Suppressor macrophage treated with lipopolysaccharide for 1 hour (primary cell): ENCODE data around the gene SLX4.

Experiments
- DNase-seq, 3 donors: peaks; one replicate each; pipeline ENCODE4 v3.0.0-alpha.2; 2020 to 2022

SLX4 gene

DNA sequence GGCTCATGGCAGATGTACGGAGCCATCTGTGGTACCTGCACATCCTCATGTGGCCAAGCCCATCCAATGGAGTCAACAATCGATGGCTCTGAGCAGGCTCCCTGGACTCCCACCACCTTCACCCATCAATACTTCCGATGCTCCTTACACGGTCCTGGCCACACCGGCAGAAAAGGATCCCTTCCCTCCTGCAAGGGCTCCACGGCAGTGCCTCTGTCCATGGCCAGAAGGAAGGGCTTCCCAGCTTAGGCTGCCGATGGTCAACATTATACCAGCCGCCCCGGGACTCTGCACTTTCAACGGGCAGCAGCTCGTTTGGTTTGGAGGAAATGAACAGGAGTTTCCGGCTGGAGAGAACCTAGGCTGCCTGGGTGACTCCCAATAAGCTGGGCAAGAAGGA lies 13.2 kb downstream of the SLX4 start:
- no peak for DNase-seq

DNA sequence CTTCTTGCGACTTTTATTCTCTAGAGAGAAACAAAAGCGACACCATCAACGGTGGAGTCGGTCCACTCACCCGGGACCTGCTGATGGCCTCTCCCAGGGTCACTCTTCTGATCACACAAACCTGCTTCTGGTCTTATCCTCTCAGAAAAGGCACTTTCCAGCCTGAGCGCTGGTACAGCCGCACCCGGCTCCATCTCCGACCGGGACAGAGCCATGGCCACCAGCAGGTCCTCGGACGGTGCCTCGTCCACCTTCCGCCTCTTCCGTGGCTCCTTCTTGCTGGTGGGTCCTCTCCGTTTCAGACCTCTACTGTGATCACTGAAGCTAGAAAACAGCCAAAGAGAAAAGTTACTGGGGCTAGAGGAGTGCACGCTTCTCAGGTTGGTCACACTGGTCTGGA lies 13.7 kb downstream of the SLX4 start:
- no peak for DNase-seq

DNA sequence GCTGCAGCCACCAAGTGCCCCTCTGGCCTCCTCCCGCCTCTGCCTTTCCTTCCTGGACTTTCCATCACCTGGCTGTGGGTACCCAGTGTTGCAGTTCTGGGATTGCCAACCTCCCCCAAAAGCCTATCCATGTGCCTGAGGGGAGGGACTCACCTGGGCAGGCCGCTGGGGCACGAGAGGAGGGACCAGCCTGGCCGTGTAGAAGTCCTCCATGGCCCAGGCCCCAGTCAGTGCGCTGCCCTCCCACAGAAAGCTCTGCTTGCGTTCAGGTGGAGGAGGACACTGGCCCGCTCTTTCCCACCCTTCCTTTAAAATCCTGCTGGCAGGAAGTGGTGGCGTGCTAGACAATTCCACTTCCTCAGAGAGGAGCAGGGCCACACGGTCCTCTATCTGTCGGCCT lies 14.2 kb downstream of the SLX4 start:
- no peak for DNase-seq

DNA sequence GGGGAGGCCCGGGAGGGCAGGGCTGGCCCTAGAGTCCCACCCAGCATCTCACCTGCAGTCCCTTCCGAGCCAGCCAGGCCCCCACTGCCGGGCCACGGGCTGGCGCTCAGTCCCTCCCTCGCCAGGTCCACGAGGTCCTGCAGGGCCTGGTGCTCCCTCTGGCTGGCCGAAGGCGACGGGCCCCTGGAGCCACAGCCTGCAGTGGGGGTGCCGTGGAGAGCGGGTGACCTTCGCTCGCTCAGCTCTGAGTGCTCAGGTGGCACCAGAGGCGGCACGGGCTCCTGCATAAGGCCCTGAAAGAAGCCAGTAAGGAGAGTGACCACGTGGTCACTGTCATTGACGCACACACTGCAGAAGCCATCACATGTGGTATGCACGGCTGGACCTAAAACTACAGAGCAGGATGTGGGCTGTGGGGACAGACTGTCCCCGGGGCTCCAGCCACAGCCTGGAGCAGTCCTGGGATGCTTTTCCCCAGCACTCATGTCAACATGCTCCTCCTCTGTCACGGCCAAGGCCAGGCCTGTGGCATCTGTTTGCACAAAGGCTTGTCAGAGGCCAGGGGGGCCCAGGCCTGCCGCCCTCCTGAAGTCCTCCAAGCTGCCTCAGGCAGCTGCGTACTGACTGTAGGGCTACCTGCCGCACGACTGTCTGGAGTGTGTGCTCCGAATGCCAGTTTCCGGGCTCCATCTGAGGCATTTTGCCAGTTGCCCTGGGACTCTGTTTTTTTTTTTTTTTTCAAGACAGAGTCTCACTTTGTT lies 15.1 kb downstream of the SLX4 start:
- no peak for DNase-seq

DNA sequence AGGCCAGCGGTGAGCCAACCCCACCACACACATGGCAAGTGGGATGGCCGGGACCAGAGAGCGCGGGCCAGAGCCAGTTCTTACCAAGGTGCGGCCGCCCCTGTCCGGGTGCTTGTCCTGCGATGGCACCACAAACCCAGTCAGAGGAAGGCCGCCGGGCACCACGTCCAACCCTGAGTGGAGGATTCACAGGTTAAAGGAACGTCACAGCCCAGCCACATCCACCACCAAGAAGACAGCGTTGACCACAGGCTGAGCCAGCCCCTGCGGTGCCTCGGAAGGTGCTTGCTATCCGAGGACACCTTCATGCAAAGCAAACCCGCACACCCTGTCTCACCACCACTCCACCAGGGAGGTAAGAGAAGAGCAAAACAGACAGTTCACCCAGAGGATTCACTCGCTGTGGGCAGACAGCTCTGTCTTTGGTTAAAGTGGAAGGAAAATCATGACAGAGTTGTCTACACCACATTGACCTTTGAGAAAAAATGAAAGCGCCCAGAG lies 15.8 kb downstream of the SLX4 start:
- no peak for DNase-seq

DNA sequence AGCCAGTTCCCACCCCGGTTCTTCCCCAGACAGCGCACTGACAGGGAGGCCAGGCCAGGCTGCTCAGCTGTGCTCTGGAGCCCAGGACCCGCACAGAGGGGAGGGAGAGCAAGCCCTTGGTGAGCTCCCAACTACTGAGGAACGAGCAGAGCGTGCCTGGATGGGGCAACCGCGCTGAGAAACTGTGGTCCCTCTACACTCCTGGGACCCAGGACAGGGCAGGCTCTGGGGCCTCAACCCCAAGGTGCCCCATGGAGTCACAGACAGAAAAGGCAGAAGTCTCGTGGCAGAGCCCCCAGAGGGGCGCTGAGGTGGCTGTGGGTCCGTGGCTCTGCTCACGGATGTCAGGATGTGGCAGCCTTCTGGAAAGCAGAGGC lies 16.3 kb downstream of the SLX4 start:
- no peak for DNase-seq

DNA sequence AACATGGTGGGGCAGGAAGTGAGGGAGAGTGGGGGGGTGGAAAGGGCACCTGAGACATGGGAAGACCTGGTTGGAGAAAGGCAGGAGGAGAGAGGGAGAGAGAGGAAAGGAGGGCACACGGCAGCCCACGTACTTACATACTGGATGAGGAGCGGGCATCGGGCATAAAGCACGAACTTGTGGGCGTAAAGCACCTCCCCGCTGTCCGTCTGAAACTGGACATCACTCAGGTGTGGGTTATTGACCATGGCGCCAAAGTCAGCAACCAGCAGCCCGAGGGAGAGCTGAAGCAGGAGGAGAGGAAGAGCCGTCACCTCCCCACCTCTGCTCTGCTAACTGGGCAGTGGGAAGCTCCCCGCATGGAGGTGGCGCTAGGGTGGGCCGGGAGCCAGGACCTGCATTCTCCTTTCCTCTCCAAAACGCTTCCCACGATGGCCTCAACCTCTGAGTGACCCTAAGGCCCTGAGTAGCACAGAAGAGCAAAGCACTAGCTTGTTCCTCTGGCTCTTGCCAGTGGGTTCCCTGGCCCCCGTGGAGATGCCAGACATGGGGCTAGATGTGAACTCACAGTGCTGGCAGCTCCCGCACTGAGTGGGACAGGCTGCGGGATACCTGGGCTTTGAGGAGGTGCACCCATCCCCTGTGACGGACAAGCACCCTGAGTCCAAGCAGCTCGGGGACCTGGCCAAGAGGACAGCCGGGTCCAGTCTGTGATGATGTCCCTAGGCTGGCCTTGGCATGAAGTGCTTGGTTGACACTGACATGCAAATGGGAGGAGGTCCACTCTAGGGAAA lies 16.9 kb downstream of the SLX4 start:
- no peak for DNase-seq

DNA sequence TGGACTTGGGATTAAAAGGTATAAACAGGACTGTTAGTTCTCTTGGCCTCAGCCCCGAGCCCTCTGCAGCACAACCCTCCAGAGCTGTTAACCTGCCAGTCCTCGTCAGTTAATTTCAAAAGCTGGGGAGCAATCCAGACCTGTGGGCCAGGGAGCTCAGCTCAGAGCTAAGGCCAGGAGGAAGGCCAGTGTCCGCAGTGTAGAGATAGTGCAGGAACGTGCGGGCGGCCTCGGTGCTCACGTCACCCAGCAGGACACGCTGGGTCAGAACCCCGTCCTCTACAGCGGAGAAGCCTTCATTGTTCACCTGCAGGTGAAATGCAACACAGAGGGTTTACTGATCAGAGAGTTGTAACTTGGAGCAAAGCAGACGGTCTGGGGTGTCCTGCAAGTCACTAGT lies 18.8 kb downstream of the SLX4 start:
- no peak for DNase-seq

DNA sequence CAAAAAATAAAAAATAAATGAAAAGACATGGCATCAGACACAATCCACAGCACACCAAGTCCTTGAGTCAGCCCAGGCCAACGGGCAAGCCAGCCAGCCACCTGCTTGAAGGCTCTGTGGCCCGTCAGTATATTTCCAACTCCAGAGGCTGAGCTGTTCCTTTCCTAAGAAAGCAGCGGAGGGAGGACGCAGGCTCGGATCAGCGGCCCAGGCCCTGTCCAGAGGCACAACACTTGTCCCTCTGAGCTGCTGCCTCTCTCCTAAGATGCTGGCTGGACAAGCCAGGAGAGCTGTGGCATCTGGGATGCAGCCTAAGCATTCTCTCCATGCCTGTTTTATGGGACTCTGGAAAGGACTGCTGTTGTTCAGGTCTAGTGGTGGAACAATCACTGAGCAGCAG lies 19.4 kb downstream of the SLX4 start:
- DNase-seq, result no peak

DNA sequence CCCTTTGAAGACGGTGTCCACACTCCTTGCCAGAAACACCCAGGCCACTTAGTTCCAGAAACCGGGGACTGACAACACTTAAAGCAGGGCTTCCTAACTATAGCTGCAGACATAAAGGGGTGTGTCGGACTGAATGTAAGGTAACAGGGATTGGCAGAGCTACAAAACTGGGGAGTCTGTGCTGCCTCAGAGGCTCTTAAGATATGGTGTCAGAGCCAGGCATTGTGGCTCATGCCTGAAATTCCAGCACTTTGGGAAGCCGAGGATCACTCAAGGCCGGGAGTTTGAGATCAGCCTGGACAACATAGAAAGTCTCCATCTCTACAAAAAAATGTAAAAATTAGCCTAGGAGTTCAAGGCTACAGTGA lies 20.0 kb downstream of the SLX4 start:
- DNase-seq, result no peak

DNA sequence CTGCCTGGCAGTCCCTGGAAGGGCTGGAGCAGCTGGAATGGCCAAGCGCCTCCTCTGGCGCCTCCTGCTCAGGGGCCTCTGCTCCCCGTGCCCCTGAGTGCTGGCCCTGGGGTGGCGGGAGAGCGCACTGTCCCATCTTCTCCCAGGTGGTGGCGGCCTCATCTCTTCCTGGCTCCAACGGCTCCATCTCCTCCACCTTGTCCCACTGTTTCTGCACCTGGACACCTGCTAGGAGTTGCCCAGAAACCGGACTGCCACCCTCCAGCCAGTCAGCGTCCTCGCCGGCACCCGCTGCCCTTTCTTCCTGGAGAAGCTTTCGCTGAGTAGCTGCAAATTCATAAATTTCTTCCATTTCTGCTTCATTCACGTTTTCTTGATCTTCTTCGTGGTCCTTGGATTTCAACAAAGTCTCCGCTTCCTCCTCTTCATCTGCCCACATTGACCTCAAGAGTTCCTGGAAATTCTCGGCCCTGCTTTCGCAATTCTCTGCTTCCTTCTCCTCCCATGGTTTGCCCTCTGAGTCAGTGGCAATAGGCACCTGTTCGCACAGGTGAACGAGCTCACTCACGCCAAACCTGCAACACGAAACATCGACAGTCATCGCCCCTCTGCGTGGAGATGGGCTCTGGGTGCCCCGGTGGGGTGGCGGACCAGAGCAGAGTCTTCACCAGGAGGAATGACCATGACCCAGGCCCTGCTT lies 20.5 kb downstream of the SLX4 start:
- peak; percentile 77 to 83 (median 82) for DNase-seq

DNA sequence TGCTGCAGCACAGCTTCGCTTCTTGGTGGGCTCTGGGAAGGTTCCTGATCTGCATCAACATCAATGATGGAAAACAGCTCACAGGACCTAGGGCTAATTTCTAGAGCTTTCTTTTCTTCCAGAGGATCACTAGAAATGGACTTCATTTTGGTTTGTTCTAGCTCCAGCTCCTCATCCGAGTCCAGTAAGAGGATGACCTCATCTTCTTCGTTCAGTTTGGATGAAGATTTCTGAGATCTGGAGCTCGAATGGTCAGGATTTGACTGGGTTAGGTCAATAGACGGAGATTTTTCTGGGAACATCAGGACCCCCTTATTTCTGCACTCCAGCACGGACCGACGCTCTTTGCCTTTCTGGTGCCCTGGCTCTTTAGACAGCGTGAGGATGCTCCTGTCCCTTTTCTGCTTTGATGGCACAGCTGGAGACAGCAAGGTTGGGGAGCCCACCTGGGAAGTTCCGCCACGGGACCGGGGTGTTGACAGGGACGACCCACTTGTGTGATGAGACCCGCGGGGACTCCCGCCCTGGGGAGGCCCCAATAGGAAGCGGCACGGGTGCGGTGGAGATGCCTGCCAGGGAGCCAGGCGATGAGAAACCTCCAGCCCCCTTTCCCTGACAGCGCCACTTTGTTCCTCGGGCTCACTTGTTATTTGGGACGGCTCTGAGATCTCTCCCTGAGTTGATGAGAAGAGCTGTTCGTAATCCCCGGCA lies 21.3 kb downstream of the SLX4 start:
- no peak for DNase-seq

DNA sequence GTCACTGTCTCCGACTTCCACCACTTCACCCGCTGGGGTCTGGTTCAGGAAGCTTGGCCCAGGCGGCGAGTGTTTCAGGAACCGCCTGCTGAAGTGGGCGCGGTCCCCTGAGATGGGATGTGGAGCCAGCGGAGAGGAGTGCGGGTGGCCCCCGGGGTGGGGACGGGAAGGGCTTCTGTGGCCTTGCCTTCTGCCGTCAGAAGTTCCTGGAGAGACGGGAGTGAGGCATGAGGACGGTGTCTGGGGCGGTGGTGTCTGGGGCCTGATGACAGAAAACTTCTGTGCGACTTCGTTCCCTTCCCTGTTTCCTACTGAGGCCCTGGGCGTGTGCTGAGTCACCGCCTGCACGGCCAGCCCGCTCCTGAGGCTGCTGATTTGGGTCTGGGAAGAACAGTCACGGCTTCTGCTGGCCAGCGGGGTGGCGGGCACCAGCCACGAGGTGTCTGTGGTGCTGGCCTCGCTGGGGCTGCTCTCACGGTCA lies 21.9 kb downstream of the SLX4 start:
- DNase-seq, result peak; percentile 89 to 92 (median 91)

DNA sequence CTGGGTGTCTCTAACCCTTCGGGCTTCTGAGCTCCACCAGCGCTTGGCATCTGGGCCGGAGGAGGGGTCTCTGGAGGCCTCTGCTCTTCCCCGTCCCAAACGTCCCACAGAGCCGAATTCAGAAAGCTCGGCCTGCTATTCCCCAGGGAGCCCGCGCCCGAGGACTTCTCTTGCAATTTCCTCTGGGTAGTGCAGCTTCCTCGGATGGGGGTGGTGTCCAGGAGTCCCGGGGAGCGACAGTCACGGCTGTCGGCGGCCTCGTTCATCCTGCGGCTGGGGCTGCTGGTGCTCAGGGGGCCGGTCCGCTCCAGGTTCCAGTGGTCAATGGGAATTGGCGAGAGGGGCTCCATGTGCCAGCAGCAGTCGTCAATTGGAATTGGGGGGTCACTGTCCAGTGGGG lies 22.4 kb downstream of the SLX4 start:
- DNase-seq, result peak in 1 of 3 donors; percentile 27

DNA sequence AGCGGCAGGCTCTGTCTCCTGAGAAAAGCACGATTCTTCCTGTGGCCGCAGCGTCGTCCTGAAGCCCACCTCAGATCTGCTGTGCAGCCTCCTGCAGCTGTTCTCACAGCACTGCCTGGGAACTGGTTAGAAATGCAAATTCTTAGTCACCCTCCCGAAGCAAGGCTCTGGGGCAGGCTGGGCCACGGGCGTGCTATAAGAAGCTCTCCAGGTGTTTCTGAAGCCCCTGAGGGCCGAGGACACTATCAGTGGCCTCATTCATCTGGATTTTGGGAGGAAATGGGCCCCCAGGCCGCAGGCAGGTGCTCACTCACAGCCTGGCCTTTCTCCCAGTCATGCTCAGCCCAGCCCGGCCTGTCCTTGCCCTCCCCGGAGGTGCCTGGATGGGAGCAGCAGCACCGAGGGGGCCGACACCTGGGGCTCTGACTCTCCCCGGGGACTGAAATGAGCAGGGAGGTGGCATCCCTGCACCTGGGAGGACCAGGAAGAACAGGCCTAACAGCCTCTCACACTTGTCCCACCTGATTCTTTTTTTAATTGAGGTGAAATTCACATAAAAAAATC lies 23.8 kb downstream of the SLX4 start:
- no peak for DNase-seq

DNA sequence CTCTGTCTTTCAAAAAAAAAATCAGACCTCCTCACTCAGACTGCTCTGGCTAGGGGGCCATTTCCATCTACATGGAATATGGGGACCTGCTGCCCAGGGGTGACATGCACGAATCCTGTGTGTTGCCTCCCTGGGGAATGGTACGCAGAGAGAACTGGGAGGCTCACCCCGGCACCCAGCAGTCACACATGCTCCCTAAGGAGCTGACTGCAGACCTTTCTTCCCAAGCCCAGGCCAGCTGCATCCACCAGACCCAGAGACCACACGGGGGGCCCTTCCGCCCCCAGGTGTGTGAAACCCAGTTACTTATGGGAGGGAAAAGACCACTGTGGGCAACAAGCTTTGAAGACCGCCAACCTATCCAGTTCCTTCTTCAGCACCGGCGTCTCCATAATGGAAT lies 27.0 kb downstream of the SLX4 start:
- no peak for DNase-seq

DNA sequence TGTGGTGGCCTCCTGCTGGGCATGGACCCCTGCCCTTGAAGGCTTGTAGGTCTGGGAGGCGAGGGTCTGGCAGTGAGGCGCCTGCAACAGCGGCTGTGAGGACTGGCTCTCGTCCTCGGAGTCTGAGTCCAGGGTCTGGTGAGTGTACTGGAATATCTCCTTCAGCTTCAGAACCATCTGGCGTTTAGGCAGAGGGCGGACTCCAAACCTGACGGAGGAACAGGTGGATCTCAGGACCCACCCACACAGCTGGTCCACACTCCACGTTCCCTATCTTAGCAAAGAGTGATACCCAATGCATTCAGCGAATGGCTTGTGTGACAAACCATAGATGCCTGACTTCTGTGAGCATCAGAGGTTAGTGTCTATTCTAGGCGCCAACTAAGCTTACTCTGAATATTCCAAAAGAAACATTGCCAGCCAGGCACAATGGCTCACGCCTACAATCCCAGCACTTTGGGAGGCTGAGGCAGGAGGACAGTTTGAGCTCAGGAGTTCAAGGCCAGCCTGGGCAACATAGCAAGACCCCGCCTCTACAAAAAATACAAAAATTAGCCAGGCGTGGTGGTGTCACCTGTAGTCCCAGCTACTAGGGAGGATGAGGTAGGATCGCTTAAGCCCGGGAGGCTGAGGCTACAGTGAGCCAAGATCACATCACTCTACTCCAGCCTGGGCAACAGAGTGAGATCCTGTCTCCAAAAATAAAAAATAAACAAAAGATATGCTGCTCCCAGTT lies 27.9 kb downstream of the SLX4 start:
- no peak for DNase-seq

DNA sequence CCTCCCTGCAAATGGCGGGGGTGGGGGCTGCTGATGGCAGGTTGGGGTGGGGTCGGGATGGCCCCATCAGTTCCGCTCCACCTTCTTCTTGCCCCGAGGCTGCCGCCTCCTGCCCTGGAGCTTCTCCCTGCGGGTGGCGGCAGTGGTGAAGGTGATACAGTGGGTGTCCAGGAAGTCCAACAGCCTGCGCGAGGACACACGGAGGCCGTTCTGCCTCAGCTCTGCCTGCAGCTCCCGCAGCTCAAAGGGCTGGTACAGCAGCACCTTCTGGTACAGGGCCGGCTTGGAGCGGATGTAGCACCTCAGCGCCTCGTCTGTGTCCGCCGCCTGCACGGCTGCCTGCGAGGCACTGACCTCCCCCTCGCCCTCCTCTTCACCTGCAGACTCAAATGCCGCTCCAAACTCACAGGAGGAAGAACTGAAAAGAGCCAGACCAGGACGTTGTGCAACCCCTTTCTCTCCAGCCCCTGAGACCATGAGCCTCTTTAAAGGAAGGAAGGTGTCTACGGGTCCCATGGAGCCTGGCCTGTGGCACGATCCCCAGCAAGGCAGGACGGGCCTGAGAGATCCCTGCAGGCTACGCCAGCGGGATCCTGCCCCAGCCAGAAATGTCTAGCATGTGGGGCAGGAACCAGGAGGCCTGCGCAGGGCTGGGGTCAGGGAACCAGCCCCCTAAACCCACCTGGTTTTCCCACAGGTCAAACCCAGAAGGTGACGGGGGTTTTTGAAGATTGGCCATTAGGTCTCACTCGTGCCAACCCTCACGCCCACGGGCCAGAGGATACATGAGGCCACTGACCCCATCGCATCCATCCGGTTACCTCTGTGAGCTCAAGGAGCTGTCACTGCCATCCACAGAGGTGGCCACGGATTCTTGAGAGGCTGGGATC lies 28.9 kb downstream of the SLX4 start:
- DNase-seq, result no peak

DNA sequence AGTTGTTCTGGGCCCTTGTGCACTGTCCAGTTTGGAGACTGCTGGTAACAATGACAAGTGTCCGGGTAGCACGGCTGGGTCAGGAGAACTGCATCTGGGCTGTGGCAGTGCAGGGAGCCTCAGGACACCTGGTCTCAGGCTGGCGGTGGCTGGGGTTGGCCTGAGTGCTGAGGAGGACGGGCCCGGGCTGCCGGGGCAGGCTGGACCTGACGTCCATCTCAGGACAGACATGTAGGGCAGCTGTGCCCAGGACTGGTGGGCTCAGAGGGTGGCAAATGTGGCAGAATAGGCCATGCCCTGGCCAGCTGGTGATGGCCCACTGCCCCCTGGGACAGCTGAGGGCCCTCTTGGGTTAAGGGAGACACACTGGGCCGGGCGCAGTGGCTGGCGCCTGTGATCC lies 30.0 kb downstream of the SLX4 start:
- no peak for DNase-seq

DNA sequence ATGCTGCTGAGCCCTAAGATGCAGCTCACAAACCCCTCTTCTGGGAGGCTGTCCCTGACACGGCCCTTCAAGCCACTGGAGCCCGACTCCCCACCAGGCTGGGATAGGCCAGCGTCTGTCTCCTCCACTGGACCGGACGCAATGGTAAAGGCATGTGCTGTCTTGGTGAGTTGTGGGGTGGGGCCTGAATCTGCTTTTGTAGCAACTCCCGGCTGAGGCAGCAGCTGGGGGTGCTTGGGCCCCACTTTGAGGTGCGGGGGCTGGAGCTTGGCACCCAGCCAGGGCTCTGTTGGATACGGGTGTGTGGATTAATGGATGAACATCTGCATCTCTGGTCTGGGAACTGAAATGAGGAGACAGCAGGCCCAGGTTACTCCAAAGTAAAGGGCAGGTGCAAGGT lies 30.7 kb downstream of the SLX4 start:
- DNase-seq, result no peak

DNA sequence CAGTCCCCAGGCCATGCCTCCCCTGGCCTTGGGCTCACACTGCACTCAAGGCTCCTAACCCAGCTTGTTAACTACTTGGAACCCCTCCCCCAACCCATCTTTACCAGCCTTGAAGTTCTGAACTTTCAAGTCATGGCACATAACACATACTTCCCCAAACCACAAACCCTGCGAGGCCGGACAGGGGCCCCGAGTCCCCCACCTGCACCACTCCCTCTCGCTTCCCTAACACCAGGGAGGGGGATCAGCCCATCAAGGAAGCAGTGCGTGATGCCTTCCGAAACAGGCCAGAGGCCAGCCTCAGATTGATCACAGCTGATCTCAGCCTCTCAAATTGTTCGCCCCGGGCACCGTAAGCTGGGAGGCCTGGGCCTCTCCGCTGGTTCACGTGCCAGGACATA lies 31.2 kb downstream of the SLX4 start:
- DNase-seq, result no peak
